Common myeloid progenitor, CD34-positive (primary cell): ENCODE data around the gene UNC119B.

Experiments
- CTCF ChIA-PET: fragments of 350-600 bp; sonication (Branson Sonifier 250); formaldehyde crosslinking; loops from one replicate; lab custom pipeline; 2021; ENCODE audit warnings: antibody characterized with exemption; lab: Charles Lee
- POLR2A ChIA-PET: fragments of 350-600 bp; sonication (Branson Sonifier 250); formaldehyde crosslinking; loops from one replicate; lab custom pipeline; 2021; ENCODE audit warnings: antibody characterized with exemption; lab: Charles Lee
- DNase-seq, 3 donors: peaks; one replicate each; pipeline versions ENCODE4 v3.0.0 to v3.0.0-alpha.2; 2013
- H3K27ac ChIP-seq, 2 experiments: 1 replicate in 1 of 2; 2 replicates in 1 of 2; pipeline ENCODE4 v1.7.0; 2013; ENCODE audit warnings: inconsistent platforms in 2 of 2, low read length in 2 of 2, mild to moderate bottlenecking in 2 of 2, low read depth in 1 of 2, moderate library complexity in 1 of 2; ENCODE audit not compliant: severe bottlenecking in 2 of 2, insufficient read depth in 1 of 2, poor library complexity in 1 of 2
- H3K27me3 ChIP-seq, 5 experiments: replicated peaks in 2 of 5; 1 replicate in 3 of 5; 2 replicates in 2 of 5; pipeline versions ENCODE4 v1.6.1 to v1.7.0; 2013; ENCODE audit warnings: low read length in 4 of 5, mild to moderate bottlenecking in 2 of 5, moderate library complexity in 2 of 5, inconsistent platforms in 1 of 5; ENCODE audit not compliant: insufficient read depth in 5 of 5, control insufficient read depth in 4 of 5
- H3K36me3 ChIP-seq, 4 experiments: 1 replicate in 2 of 4; 2 replicates in 2 of 4; pipeline versions ENCODE4 v1.6.1 to v1.7.0; 2013; ENCODE audit warnings: low read length in 3 of 4, control low read depth in 1 of 4, mild to moderate bottlenecking in 1 of 4; ENCODE audit not compliant: control insufficient read depth in 4 of 4, insufficient read depth in 4 of 4
- H3K4me1 ChIP-seq, 4 experiments: 1 replicate in 3 of 4; 2 replicates in 1 of 4; pipeline versions ENCODE4 v1.6.1 to v1.7.1; 2013; ENCODE audit warnings: low read length in 3 of 4, mild to moderate bottlenecking in 3 of 4, control low read depth in 1 of 4, inconsistent platforms in 1 of 4, moderate library complexity in 1 of 4; ENCODE audit not compliant: control insufficient read depth in 4 of 4, insufficient read depth in 4 of 4; ENCODE audit errors: control extremely low read depth in 1 of 4
- H3K4me3 ChIP-seq, 7 experiments: 1 replicate in 4 of 7; 2 replicates in 3 of 7; pipeline versions ENCODE4 v1.5.1 to v1.7.0; 2013; ENCODE audit warnings: mild to moderate bottlenecking in 7 of 7, low read length in 6 of 7, moderate library complexity in 6 of 7, inconsistent platforms in 2 of 7, low read depth in 2 of 7, control low read depth in 1 of 7; ENCODE audit not compliant: insufficient read depth in 4 of 7, control insufficient read depth in 1 of 7; ENCODE audit errors: extremely low read depth in 1 of 7
- H3K9me3 ChIP-seq, 5 experiments: 1 replicate in 4 of 5; 2 replicates in 1 of 5; pipeline versions ENCODE4 v1.6.1 to v1.7.1; 2013; ENCODE audit warnings: low read length in 4 of 5, mild to moderate bottlenecking in 2 of 5, inconsistent platforms in 1 of 5, low read depth in 1 of 5, moderate library complexity in 1 of 5; ENCODE audit not compliant: control insufficient read depth in 4 of 5, insufficient read depth in 2 of 5; ENCODE audit errors: control extremely low read depth in 1 of 5
- WGBS: methylation state at CpG from one replicate; pipeline ENCODE4 v1.1.5; 2013; ENCODE audit not compliant: insufficient coverage; 5-methylcytosine and 5-hydroxymethylcytosine counted together

The UNC119B gene

GRCh38 chr12:120680165-120680738, 30.0 kb upstream of the UNC119B start:
- ChIA-PET CTCF (interaction anchor here (0.6 to 1.4 kb wide), 2 partner anchors 9 to 32 kb away, joined by 3 to 4 read pairs; no protein-coding TSS in a partner anchor), POLR2A (no interaction called here)
- H3K27ac ChIP-seq: no peak overlapping the region
- no peaks in the 10 kb centered on the region for H3K36me3 ChIP-seq
- 30% methylated on average over 3 of the region's 5 CpGs for WGBS
- H3K4me1 ChIP-seq: peaks cover 0 to 30% (median 17%) of the 10 kb centered on the region in 4 experiments
- H3K27me3 ChIP-seq: no peaks in the 10 kb centered on the region
- no peaks in the 10 kb centered on the region for H3K9me3 ChIP-seq
- H3K4me3 ChIP-seq: no peak overlapping the region
- no peak for DNase-seq

- WGBS: 80% methylated on average over 5 of the region's 8 CpGs
- POLR2A ChIA-PET: no interaction called here
Measured at GRCh38 chr12:120684523-120684932, 25.7 kb upstream of the UNC119B start.

GRCh38 chr12:120685522-120685921, 24.7 kb upstream of the UNC119B start:
- DNase-seq: peak in 1 of 3 donors; percentile 35
- WGBS: 0% methylated on average over 1 of the region's 3 CpGs
- H3K9me3 ChIP-seq: no peaks in the 10 kb centered on the region
- H3K27me3 ChIP-seq: no peaks in the 10 kb centered on the region
- peaks cover 26 to 51% (median 42%) of the 10 kb centered on the region in 4 experiments for H3K4me1 ChIP-seq
- CTCF ChIA-PET: no interaction called here
- H3K27ac ChIP-seq: peak overlapping the region; percentile 99
- peak overlapping the region in 3 of 7 experiments; percentile 90 to 93 (median 92) for H3K4me3 ChIP-seq
- H3K36me3 ChIP-seq: no peaks in the 10 kb centered on the region
- POLR2A ChIA-PET: interaction anchor here (0.6 to 1.0 kb wide), 2 partner anchors 21 to 520 kb away, joined by 3 read pairs; no protein-coding TSS in a partner anchor

More at GRCh38 chr12:120684523-120684932, 25.7 kb upstream of the UNC119B start:
- Histone ChIP-seq H3K9me3 (no peaks in the 10 kb centered on the region), H3K4me3 (no peak overlapping the region), H3K36me3 (no peaks in the 10 kb centered on the region), H3K4me1 (peaks cover 21 to 46% (median 39%) of the 10 kb centered on the region in 4 experiments), H3K27me3 (no peaks in the 10 kb centered on the region), H3K27ac (no peak overlapping the region)
- CTCF ChIA-PET: interaction anchor here (0.5 to 1.1 kb wide), 2 partner anchors 38 to 425 kb away, joined by 3 read pairs; no protein-coding TSS in a partner anchor
- DNase-seq: peak in 1 of 3 donors; percentile 19

- under 1% methylated on average over 46 of the region's 46 CpGs for WGBS
Measured at GRCh38 chr12:120686151-120686689, 24.0 kb upstream of the UNC119B start.

GRCh38 chr12:120686690-120687577, 23.3 kb upstream of the UNC119B start, which contains the start of gene MLEC:
Gene MLEC (plus strand): TSS chr12:120687149. CDS start chr12:120687297, 148 bp downstream.
- Histone ChIP-seq H3K4me1 (peaks cover 26 to 55% (median 42%) of the 10 kb centered on the region in 4 experiments), H3K9me3 (no peaks in the 10 kb centered on the region), H3K27me3 (no peaks in the 10 kb centered on the region), H3K36me3 (peaks cover 0 to 7% (median 0%) of the 10 kb centered on the region in 4 experiments), H3K27ac (peak within 1 kb of the TSS; percentile 99), H3K4me3 (peak within 1 kb of the TSS; percentile 86 to 94 (median 90))
- POLR2A ChIA-PET: interaction anchor here (0.5 to 1.1 kb wide), 6 partner anchors 16 to 142 kb away, joined by 3 to 6 read pairs (median 4); partner anchors contain the start of gene UNC119B
- peak; percentile 97 to 99 (median 98) for DNase-seq
- CTCF ChIA-PET: interaction anchor here (1.0 to 2.6 kb wide), 6 partner anchors 11 to 40 kb away, joined by 3 to 9 read pairs (median 4); no protein-coding TSS in a partner anchor
- WGBS: under 1% methylated on average over 70 of the region's 84 CpGs

More at GRCh38 chr12:120686151-120686689, 24.0 kb upstream of the UNC119B start:
- ChIA-PET POLR2A (interaction anchor here (0.5 to 1.1 kb wide), 6 partner anchors 16 to 142 kb away, joined by 3 to 6 read pairs (median 4); partner anchors contain the start of gene UNC119B), CTCF (interaction anchor here (1.1 to 2.6 kb wide), 2 partner anchors 36 to 39 kb away, joined by 3 to 8 read pairs; no protein-coding TSS in a partner anchor)
- DNase-seq: peak; percentile 98 to 99 (median 99)
- Histone ChIP-seq H3K4me1 (peaks cover 26 to 55% (median 42%) of the 10 kb centered on the region in 4 experiments), H3K27ac (peak overlapping the region; percentile 99), H3K36me3 (peaks cover 0 to 3% (median 0%) of the 10 kb centered on the region in 4 experiments), H3K27me3 (no peaks in the 10 kb centered on the region), H3K9me3 (no peaks in the 10 kb centered on the region), H3K4me3 (peak overlapping the region; percentile 83 to 93 (median 90))

- Histone ChIP-seq H3K9me3 (no peaks in the 10 kb centered on the region), H3K27me3 (no peaks in the 10 kb centered on the region), H3K4me3 (peak overlapping the region; percentile 86 to 94 (median 90)), H3K36me3 (peaks cover 0 to 8% (median 0%) of the 10 kb centered on the region in 4 experiments), H3K4me1 (peaks cover 26 to 61% (median 42%) of the 10 kb centered on the region in 4 experiments), H3K27ac (peak overlapping the region; percentile 74 to 99)
- CTCF ChIA-PET: interaction anchor here (0.8 to 2.6 kb wide), 9 partner anchors 10 to 41 kb away, joined by 3 to 9 read pairs (median 3); no protein-coding TSS in a partner anchor
- POLR2A ChIA-PET: interaction anchor here (1.5 kb wide), 1 partner anchor 34 kb away, joined by 3 read pairs; no protein-coding TSS in a partner anchor
- DNase-seq: peak in 2 of 3 donors; percentile 39 to 49
- under 1% methylated on average over 29 of the region's 31 CpGs for WGBS
Measured at GRCh38 chr12:120687578-120688289, 22.5 kb upstream of the UNC119B start.
